Neural progenitor cell (in vitro differentiated cells): ENCODE data around the gene LSM14A.

Experiments
- CTCF ChIP-seq: fragments of 200-600 bp; sonication (generic); IDR thresholded peaks from 2 replicates; pipeline ENCODE4 v1.5.1; 2017; ENCODE audit warnings: antibody characterized with exemption, mild to moderate bottlenecking
- EZH2 ChIP-seq: fragments of 200-600 bp; sonication (generic); IDR thresholded peaks from 2 replicates; pipeline ENCODE4 v1.6.1; 2017; ENCODE audit warnings: antibody characterized with exemption, mild to moderate bottlenecking, moderate library complexity
- EZH2phosphoT487 ChIP-seq: fragments of 200-600 bp; sonication (generic); IDR thresholded peaks from 2 replicates; pipeline ENCODE4 v1.6.1; 2017; ENCODE audit warnings: antibody characterized with exemption

GRCh38 chr19:34165295-34165738, 7.0 kb upstream of the LSM14A start:
- no peak for TF ChIP-seq CTCF
- no peak for TF ChIP-seq EZH2phosphoT487
- no peak for TF ChIP-seq EZH2
